Measurements from ENCODE around the gene PHLDA3.

Gene PHLDA3

DNA sequence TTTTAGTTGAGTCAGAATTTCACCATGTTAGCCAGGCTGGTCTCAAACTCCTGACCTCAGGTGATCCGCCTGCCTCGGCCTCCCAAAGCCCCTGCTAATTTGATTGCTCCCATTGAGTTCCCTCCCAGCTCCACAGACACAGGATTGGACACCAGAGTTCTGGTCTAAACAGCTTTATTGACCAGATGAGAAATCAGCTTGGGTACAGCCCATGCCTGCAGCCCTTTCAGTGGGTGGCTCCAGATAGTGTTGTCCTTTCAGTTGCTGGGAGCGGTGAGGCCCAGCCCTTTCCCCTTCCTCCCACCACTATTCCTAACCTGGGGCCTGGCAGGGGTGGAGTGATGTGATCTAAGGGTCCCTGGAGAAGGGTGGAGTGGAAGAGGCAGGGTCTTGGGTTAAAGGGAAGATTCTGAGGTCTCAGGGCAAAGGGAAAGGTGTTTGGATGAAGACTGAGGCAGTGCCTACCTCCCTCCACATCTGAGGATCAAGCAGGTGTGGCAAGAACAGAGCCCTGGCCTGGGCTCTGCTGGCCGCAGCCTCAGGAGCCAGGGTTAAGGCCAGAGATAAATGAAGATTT is 14.5 kb upstream of the PHLDA3 start:
- H3K9me3 ChIP-seq (ENCODE audit: control insufficient read depth, insufficient read depth, low read length) = no peaks in the 10 kb centered on the region
- peaks cover 11% of the 10 kb centered on the region for H3K27me3 ChIP-seq (ENCODE audit: control insufficient read depth, low read length)
- peaks cover 32% of the 10 kb centered on the region for H3K4me1 ChIP-seq (ENCODE audit: control insufficient read depth, low read length)
- H3K79me2 ChIP-seq (ENCODE audit: control insufficient read depth, low read length) = no peaks in the 10 kb centered on the region
- no peak overlapping the region for H3K27ac ChIP-seq (ENCODE audit: low read depth, low read length)
- no peak overlapping the region for H3K4me2 ChIP-seq (ENCODE audit: low read length)
- peaks cover 7% of the 10 kb centered on the region; the same call in 1 of the 2 replicates for H3K36me3 ChIP-seq (ENCODE audit: control insufficient read depth, low read length)
- TF ChIP-seq, protein P1, sequence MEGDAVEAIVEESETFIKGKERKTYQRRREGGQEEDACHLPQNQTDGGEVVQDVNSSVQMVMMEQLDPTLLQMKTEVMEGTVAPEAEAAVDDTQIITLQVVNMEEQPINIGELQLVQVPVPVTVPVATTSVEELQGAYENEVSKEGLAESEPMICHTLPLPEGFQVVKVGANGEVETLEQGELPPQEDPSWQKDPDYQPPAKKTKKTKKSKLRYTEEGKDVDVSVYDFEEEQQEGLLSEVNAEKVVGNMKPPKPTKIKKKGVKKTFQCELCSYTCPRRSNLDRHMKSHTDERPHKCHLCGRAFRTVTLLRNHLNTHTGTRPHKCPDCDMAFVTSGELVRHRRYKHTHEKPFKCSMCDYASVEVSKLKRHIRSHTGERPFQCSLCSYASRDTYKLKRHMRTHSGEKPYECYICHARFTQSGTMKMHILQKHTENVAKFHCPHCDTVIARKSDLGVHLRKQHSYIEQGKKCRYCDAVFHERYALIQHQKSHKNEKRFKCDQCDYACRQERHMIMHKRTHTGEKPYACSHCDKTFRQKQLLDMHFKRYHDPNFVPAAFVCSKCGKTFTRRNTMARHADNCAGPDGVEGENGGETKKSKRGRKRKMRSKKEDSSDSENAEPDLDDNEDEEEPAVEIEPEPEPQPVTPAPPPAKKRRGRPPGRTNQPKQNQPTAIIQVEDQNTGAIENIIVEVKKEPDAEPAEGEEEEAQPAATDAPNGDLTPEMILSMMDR (IDR thresholded peaks at IDR 0.05; ENCODE audit: low read depth, low read length, poor library complexity, severe bottlenecking) = no peak
- TF ChIP-seq EZH2phosphoT487 (IDR thresholded peaks at IDR 0.05; ENCODE audit: borderline replicate concordance, low read length) = no peak
- H3K4me3 ChIP-seq (ENCODE audit: low read length) = no peak overlapping the region
- peaks cover 6% of the 10 kb centered on the region for H3F3A ChIP-seq (ENCODE audit: control insufficient read depth, insufficient read depth)
- H3K9me2 ChIP-seq (replicated peaks; ENCODE audit: control insufficient read depth, low read length) = no peaks in the 10 kb centered on the region
- no peaks in the 10 kb centered on the region for H4K20me1 ChIP-seq (ENCODE audit: control insufficient read depth, insufficient read depth, low read depth, low read length)

DNA sequence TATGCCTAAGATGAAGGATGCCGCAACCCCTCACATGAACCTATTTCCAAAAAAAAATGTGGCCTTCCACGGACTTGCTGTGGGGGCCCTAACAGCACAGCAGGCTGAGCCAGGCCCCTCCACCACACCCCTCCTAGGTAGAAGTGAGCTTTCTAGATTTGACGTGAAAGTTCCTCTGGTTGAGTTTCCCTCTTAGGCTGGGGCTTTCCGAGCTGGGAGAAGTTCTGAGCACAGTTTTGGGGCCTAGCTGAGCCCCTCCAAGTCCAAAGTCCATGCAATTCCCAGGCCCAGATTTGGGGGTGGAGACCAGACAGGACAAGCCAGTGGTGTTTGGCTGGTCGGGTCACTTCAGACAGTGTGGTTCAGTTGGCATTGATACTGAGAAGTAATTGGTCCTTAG is 13.8 kb upstream of the PHLDA3 start:
- no peaks in the 10 kb centered on the region for H3K79me2 ChIP-seq (ENCODE audit: control insufficient read depth, low read length)
- H3K4me2 ChIP-seq (ENCODE audit: low read length) = no peak overlapping the region
- no peak overlapping the region for H3K4me3 ChIP-seq (ENCODE audit: low read length)
- H3K9me2 ChIP-seq (replicated peaks; ENCODE audit: control insufficient read depth, low read length) = no peaks in the 10 kb centered on the region
- TF ChIP-seq, protein P1 (IDR thresholded peaks at IDR 0.05; ENCODE audit: low read depth, low read length, poor library complexity, severe bottlenecking) = no peak
- TF ChIP-seq EZH2phosphoT487 (IDR thresholded peaks at IDR 0.05; ENCODE audit: borderline replicate concordance, low read length) = no peak
- H3F3A ChIP-seq (ENCODE audit: control insufficient read depth, insufficient read depth) = peaks cover 6% of the 10 kb centered on the region
- no peak overlapping the region for H3K27ac ChIP-seq (ENCODE audit: low read depth, low read length)
- H3K9me3 ChIP-seq (ENCODE audit: control insufficient read depth, insufficient read depth, low read length) = no peaks in the 10 kb centered on the region
- H3K27me3 ChIP-seq (ENCODE audit: control insufficient read depth, low read length) = peaks cover 11% of the 10 kb centered on the region
- H4K20me1 ChIP-seq (ENCODE audit: control insufficient read depth, insufficient read depth, low read depth, low read length) = no peaks in the 10 kb centered on the region
- H3K4me1 ChIP-seq (ENCODE audit: control insufficient read depth, low read length) = peaks cover 32% of the 10 kb centered on the region
- H3K36me3 ChIP-seq (ENCODE audit: control insufficient read depth, low read length) = peaks cover 6% of the 10 kb centered on the region; the same call in 1 of the 2 replicates

DNA sequence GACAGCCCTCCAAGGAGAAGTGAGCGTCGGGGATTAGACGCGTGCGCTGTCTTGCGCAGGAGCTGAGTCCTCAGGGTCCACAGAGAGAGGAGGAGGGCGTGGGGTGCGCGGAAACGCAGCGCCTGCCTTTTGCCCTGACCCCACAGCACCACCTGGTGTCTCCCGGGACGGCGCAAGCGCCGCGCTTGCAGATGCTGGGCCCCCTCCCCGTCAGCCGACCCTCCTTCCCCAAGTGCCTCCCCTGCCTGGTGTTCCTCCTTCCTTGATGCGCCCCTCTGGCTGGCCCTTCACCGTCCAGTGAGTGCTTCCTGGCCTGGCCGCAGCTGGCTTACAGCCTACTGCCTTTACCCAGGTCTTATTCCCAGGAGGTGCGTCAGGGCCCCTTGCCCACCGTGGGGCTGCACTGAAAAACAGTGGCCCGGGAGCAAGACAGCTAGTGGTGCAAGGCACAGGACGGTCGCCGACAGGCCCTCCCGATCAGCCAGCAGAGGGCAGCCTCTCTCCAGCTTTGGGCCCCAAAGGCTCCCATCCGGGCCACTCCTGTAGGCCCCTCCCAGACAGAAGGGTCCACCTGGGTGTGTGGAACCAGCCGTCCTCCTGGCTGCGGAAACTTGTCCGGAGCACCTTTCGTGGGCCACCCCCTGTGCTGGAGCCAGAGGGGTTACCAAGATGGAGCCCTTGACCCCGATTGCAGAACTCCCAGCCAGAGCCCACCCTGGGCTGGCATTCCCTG is 12.9 kb upstream of the PHLDA3 start:
- Histone ChIP-seq H3K4me2 (ENCODE audit: low read length) (peak overlapping the region; percentile 72), H3K79me2 (ENCODE audit: control insufficient read depth, low read length) (no peaks in the 10 kb centered on the region), H3K36me3 (ENCODE audit: control insufficient read depth, low read length) (peaks cover 6% of the 10 kb centered on the region; the same call in 1 of the 2 replicates), H3F3A (ENCODE audit: control insufficient read depth, insufficient read depth) (peaks cover 6% of the 10 kb centered on the region), H4K20me1 (ENCODE audit: control insufficient read depth, insufficient read depth, low read depth, low read length) (no peaks in the 10 kb centered on the region), H3K27me3 (ENCODE audit: control insufficient read depth, low read length) (peaks cover 11% of the 10 kb centered on the region), H3K27ac (ENCODE audit: low read depth, low read length) (no peak overlapping the region), H3K9me2 (replicated peaks; ENCODE audit: control insufficient read depth, low read length) (no peaks in the 10 kb centered on the region), H3K4me3 (ENCODE audit: low read length) (peak overlapping the region; percentile 65), H3K4me1 (ENCODE audit: control insufficient read depth, low read length) (peaks cover 32% of the 10 kb centered on the region), H3K9me3 (ENCODE audit: control insufficient read depth, insufficient read depth, low read length) (no peaks in the 10 kb centered on the region)
- TF ChIP-seq EZH2phosphoT487 (IDR thresholded peaks at IDR 0.05; ENCODE audit: borderline replicate concordance, low read length) = 0 out of 2 replicates have a peak, but pooled peaks have one; percentile 48
- TF ChIP-seq, protein P1 (IDR thresholded peaks at IDR 0.05; ENCODE audit: low read depth, low read length, poor library complexity, severe bottlenecking) = peak; percentile 93

Data from DOHH2 (cell line).